ENCODE results near the gene TMEM14C. TPM values are rescaled to one million over a fixed set of nuclear protein-coding genes. Genes with fewer than 3 reads are reported as not detected.

The TMEM14C gene
- total and polyA plus RNA-seq, 2 donors (not counting 3 experiments of a cell fraction or from before 2014, with no cell fraction given): 89.3 to 146 TPM

- FAIRE-seq: no peak
- no peak overlapping the region for H3K4me2 ChIP-seq (ENCODE audit: insufficient read depth, low read length)
- POLR2A ChIA-PET: interaction anchor here (1.6 kb wide), 1 partner anchor 14 kb away, joined by 3 read pairs; no protein-coding TSS in a partner anchor
Measured at GRCh38 chr6:10730254-10730653, 7.4 kb downstream of the TMEM14C start.

More at GRCh38 chr6:10730254-10730653, 7.4 kb downstream of the TMEM14C start:
- Histone ChIP-seq H3K9ac (replicated peaks; ENCODE audit: extremely low read depth, insufficient read depth, low read length) (no peak overlapping the region), H3K4me1 (ENCODE audit: control insufficient read depth, extremely low read depth, insufficient read depth, low read length) (peaks cover 5% of the 10 kb centered on the region), H3K4me3 (replicated peaks in 1 of 3; ENCODE audit: insufficient read depth in 1 of 3, low read depth in 1 of 3, low read length in 3 of 3) (no peak overlapping the region), H3K9me3 (replicated peaks; ENCODE audit: control insufficient read depth, insufficient read depth, low read length) (no peaks in the 10 kb centered on the region), H3K36me3 (ENCODE audit: control insufficient read depth in 2 of 2, extremely low read depth in 1 of 2, insufficient read depth in 2 of 2, low read length in 2 of 2) (peaks cover 0 to 4% of the 10 kb centered on the region in 2 experiments), H3K79me2 (ENCODE audit: control insufficient read depth, insufficient read depth, low read length) (no peaks in the 10 kb centered on the region), H4K20me1 (replicated peaks; ENCODE audit: control insufficient read depth, extremely low read depth, insufficient read depth, low read length) (no peaks in the 10 kb centered on the region), H3K27ac (ENCODE audit: insufficient read depth, low read depth, low read length) (no peak overlapping the region), H3K27me3 (ENCODE audit: control insufficient read depth in 2 of 2, insufficient read depth in 2 of 2, low read length in 2 of 2) (no peaks in the 10 kb centered on the region), H2AFZ (ENCODE audit: low read depth, low read length) (no peak overlapping the region), H3K9me1 (replicated peaks; ENCODE audit: control insufficient read depth, extremely low read depth, insufficient read depth, low read length) (no peaks in the 10 kb centered on the region)
- TF ChIP-seq FOS (IDR thresholded peaks at IDR 0.05; ENCODE audit: borderline replicate concordance, insufficient read depth, low read length) (no peak), MYC (IDR thresholded peaks at IDR 0.05; ENCODE audit: low read depth, low read length) (no peak), POLR2A (IDR thresholded peaks at IDR 0.05; ENCODE audit: low read depth, low read length) (no peak), JUN (IDR thresholded peaks at IDR 0.05; ENCODE audit: borderline replicate concordance, insufficient read depth, insufficient read length, low read depth) (no peak), CTCF (IDR thresholded peaks at IDR 0.05; ENCODE audit: extremely low read depth in 1 of 2, insufficient read depth in 1 of 2, low read depth in 1 of 2, low read length in 2 of 2) (no peak), EZH2 (IDR thresholded peaks at IDR 0.05; ENCODE audit: borderline replicate concordance, low read depth, low read length, severe bottlenecking) (no peak), POLR2AphosphoS5 (IDR thresholded peaks at IDR 0.05; ENCODE audit: insufficient read depth, low read depth, low read length) (no peak), GATA2 (IDR thresholded peaks at IDR 0.05; ENCODE audit: insufficient read depth, insufficient read length, low read depth, low read length) (no peak)
- TF ChIP-seq, protein P1, sequence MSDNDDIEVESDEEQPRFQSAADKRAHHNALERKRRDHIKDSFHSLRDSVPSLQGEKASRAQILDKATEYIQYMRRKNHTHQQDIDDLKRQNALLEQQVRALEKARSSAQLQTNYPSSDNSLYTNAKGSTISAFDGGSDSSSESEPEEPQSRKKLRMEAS (IDR thresholded peaks at IDR 0.05; ENCODE audit: insufficient read depth, insufficient read length): no peak
- DNase-seq (ENCODE audit: low read depth, low spot score): no peak
- CTCF ChIA-PET: no interaction called here
- no TSS peak for BruUV-seq (replicated peaks)
- intact Hi-C loops (cut with micrococcal nuclease): no loop called here
- dilution Hi-C loops (cut with MboI; ENCODE audit: extremely low pct_ligation_motif_present, low sequenced_read_pairs): no loop called here

All from endothelial cell of umbilical vein (primary cell).